ENCODE results near the gene CORO7.

Gene CORO7

GRCh38 chr16:4425378-4426020 lies 9.1 kb upstream of the CORO7 start, which contains the start of gene DNAJA3:
TSS of gene DNAJA3 (plus strand) at chr16:4425868. CDS start at chr16:4425882, 14 bp downstream.
- DNase-seq: peak; percentile 99

DNA sequence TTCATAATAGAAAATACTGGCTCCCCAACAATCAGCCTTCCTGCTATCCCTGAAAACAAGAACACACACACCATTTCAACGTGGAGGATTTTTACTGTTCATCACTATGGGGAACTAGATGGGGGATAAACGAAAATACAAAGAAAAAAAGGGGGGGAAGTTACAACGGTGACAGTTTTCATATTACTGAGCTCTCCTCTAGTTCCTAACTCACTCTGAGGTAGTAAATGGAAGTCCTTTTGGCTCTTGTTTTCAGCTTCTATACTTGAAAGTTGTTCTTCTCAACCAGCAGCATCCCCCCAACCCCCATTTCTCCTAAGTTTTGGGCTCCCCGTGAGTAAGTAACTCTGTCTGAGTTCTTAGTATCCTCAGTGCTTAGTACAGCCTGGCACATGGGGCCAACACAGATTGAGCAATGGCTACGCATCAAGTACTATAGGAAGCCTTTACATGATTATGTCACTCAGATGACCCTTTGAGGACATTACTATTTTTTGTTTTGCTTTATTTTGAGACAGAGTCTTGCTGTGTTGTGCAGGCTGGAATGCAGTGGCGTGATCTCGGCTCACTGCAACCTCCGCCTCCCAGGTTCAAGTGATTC lies 4.2 kb upstream of the CORO7 start:
- no peak for DNase-seq

DNA sequence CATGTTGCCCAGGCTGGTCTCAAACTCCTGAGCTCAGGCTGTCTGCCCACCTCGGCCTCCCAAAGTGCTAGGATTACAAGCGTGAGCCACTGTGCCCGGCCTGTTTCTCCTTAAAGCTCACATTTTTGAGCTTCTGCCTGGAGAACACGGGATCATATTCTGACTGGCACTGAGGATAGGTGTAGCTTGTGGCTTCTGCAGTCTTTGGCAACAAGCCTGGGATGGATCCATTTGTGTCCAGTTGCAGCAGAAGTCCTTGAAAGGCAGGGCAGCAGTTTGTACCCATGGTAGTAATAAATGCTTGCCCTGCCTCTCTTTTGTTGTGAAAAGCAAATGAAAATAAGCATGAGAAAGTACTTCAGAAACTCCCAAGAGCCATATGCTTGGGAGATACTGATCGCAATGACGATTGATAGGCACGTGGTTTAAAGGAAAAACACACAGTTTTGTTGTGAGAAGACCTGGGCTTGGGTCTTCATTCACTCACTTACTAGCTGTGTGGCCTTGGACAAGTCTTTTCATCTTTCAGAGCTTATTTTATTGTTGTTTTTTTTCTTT lies 3.1 kb upstream of the CORO7 start:
- no peak for DNase-seq

DNA sequence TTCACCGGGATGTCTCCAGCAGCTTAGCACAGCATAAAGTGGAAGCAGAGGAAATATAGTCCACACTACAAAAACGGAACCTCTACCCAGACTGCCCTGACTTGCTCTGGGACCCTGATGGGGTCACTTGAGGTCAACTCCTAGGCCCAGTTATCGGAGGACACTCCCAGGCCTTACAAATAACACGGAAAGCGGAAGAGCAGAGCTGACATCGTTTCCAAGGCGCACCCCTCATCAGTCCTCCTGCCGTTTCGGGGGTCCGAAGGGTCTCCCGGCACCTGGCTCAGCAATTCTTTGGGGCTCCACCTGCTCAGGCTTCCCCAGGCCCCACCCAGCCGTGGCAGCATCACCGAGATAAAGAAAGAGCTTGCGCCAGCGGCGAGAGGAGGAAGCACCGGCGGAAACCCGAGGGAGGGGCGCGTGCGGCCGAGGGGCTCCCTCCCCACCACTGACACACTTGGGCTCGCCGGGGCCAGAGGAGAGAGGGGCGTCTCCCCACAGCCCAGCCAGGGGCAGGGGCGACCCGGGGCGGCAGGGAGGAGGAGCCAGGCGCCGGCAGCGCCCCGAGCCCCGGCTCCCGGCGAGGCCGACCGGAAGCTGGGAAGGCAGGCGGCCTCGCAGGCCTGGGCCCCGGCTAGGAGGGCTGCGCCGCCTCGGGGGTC lies 727 bp downstream of the CORO7 start:
- DNase-seq: no peak

GRCh38 chr16:4414187-4414917 lies 2.0 kb downstream of the CORO7 start:
- no peak for DNase-seq

- DNase-seq: no peak
Measured at GRCh38 chr16:4412854-4413253, 3.5 kb downstream of the CORO7 start.

- DNase-seq: no peak
Measured at GRCh38 chr16:4412159-4412558, 4.2 kb downstream of the CORO7 start.

DNA sequence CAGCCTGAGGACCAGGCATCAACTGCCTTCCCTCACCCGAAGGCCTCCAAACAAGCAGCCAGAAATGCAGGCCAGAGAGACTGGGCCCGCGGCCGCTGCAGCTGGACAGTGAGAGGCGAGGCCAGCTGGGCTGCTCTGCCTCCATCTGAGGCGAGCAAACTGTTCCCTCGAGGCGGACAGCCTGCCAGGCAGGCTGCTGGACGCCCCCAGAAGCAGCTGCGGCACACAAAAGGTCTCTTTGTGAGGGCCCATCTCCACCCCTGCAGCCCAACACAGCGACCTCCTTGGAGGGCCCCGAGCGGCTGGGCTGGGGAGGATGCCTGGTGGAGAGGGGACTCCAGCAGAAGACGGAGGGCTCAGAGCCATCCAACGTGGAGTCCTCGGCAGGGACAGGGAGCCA lies 4.7 kb downstream of the CORO7 start:
- DNase-seq: no peak

GRCh38 chr16:4410335-4411075 lies 5.9 kb downstream of the CORO7 start:
- DNase-seq: no peak

GRCh38 chr16:4409081-4409932 lies 7.1 kb downstream of the CORO7 start:
- DNase-seq: no peak

GRCh38 chr16:4408323-4408690 lies 8.1 kb downstream of the CORO7 start:
- DNase-seq: no peak

GRCh38 chr16:4407543-4408322 lies 8.7 kb downstream of the CORO7 start:
- DNase-seq: no peak

DNA sequence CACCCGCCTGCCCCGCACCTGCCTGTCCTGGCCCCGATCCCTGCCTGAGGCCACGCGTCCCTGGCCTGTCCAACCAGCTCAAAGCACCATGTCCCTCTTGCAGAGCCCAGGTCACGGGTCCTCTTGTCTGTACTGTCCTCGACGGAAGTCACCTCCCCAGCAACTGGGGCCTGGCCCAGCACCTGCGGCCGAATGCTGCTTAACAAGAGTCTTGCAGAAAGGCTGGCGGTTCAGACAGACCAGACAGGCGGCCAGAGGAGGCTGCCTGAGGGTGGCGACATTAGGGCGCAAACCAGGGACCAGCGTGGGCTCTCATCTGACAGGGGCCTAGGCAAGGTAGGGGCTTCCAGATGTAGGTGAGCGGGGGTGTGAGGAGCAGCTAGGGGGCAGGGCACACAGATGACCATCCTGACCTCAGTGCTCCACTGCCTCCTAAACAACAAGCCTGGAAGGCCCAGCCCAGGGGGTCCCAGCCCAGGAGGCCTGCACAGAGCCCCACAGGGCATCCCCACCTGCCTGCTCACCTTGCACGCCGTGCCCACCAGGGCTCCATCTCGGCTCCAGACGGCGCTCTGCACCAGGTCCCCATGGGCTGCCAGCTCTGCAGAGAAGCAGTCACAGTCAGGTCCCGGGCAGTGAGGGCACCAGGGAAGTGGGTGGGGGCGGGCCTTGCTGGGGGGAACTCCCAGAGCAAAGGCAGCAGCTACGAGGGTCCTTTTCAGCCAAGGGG lies 11.3 kb downstream of the CORO7 start:
- DNase-seq: no peak

DNA sequence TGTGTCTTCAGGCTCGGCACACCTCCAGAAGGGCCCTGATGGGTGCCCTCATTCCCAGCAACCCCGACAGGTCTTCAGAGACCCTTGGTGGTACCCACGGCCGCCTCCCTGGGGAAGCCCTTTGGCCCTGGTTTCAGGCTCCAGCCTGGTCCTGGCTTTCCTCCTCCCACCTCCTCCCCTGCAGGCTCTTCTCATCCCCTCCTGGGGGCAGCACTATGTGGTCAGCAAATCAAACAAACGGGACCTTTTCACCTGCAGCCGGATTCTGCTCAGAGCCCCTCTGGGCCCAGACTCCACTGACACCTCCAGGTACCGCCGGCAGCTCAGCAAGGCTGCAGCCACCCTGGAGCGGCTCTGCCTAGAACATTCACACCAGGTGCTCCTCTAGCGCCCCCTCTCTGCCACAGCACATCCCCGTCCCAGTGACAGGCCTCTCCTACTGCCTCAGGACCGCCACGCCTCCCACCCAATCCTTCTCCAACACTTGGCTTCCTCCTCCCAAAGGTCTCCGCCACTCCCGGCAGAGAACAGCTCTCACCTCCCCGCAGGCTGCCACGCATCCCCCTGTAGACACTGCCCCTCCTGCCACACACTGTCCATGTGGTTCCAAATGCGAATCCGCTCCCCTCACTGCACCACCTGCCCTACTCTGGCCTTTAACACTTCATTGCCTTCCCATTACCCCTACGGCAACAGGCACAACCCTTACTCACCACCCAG lies 12.0 kb downstream of the CORO7 start:
- DNase-seq: no peak

DNA sequence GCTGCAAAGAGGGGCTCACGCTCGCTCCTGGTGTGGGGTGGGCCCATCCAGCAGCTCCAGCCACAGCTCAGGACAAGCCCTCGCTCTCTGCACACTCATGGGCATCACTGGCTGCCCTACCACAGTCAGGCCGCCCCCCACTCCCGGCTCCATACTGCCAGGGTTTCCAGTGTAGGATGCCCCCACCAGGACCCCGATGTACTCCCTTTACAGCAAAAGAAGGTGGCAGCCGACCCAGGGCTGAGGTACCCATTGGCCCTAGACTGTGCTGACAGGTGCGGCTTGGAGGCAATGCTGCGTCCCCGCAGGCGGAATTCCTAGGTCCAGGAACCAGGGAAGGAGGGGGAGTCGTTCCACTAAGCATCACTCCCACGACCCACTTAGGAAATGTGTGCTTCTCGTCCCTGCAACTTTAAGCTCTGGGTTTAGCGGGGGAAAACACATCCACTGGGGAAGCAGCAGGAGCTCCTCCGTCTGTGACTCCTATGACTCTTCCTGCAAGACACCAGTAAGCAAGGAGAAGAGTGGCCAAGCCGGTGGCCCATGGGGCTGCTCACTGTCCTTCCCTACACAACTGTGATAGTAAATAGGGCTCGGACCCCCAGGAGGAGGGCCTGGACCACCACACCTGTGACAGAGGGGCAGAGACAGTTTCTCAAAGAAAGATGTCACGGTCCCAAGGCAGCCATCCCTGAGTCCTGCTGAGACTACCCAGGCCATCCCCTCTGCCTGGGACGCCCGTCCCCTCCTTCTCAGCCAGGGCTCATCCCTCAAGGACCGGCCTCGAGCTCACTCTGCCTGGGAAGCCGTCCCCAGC lies 13.1 kb downstream of the CORO7 start:
- no peak for DNase-seq

- peak; percentile 71 for DNase-seq
Measured at GRCh38 chr16:4402439-4403132, 13.8 kb downstream of the CORO7 start.

GRCh38 chr16:4401510-4401909 lies 14.9 kb downstream of the CORO7 start:
- DNase-seq: no peak

DNA sequence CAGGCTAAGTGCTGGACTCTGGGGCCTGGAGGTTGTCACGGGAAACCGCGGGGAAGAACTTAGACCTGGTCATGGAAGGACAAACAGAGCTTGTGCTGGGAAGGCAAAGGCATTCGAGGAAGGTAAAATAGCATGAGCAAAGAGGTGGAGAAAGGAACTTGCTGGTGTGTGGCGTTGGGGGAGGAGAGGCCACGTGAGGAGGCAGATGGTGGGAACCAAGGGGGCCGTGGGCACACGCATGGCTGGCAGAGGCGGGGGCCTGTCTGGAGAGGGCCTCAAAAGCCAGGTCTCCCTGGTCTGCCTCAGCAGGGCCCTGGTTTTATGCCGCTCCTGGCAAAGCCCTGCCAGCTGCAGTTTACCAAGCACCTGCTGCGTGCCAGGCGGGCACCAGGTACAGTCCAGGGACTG lies 15.3 kb downstream of the CORO7 start:
- no peak for DNase-seq
